Neural crest cell (in vitro differentiated cells): Measurements from ENCODE around the gene DPM2. TPM values are rescaled to one million over a fixed set of nuclear protein-coding genes. Genes with fewer than 3 reads are reported as not detected.

Experiments
- DNase-seq: peaks from one replicate; pipeline ENCODE4 v3.0.0; 2021; ENCODE audit warnings: low read depth, mixed read lengths, low spot score
- H3K27ac Mint-ChIP-seq: one replicate; pipeline ENCODE4 v1.8.0; 2021; ENCODE audit warnings: mild to moderate bottlenecking, mixed read lengths; ENCODE audit not compliant: unreplicated experiment
- H3K27me3 Mint-ChIP-seq: 2 replicates; pipeline ENCODE4 v1.8.0; 2021; ENCODE audit warnings: low read depth, mild to moderate bottlenecking, mixed read lengths
- H3K36me3 Mint-ChIP-seq: 2 replicates; pipeline ENCODE4 v1.8.0; 2021; ENCODE audit warnings: low read depth, mild to moderate bottlenecking, mixed read lengths
- H3K4me1 Mint-ChIP-seq: 2 replicates; pipeline ENCODE4 v1.8.0; 2021; ENCODE audit warnings: mixed read lengths
- H3K4me3 Mint-ChIP-seq: one replicate; pipeline ENCODE4 v1.8.0; 2021; ENCODE audit warnings: mild to moderate bottlenecking, mixed read lengths
- H3K9me3 Mint-ChIP-seq: 2 replicates; pipeline ENCODE4 v1.8.0; 2021; ENCODE audit warnings: mixed read lengths
- total RNA-seq: library from RNA; stranded (reverse); gene quantifications from 2 replicates; pipeline ENCODE4 v1.2.1, GENCODE V29; 2021
- TF ChIP-seq, protein P1 (sequence below): fragments of 200-600 bp; sonication (generic); conservative IDR thresholded peaks from 2 replicates; pipeline ENCODE4 v1.5.0; 2021; ENCODE audit warnings: antibody characterized with exemption, mild to moderate bottlenecking

DPM2 gene
- total RNA-seq, 1 donor from 2014 or later = 52.2 TPM

DNA sequence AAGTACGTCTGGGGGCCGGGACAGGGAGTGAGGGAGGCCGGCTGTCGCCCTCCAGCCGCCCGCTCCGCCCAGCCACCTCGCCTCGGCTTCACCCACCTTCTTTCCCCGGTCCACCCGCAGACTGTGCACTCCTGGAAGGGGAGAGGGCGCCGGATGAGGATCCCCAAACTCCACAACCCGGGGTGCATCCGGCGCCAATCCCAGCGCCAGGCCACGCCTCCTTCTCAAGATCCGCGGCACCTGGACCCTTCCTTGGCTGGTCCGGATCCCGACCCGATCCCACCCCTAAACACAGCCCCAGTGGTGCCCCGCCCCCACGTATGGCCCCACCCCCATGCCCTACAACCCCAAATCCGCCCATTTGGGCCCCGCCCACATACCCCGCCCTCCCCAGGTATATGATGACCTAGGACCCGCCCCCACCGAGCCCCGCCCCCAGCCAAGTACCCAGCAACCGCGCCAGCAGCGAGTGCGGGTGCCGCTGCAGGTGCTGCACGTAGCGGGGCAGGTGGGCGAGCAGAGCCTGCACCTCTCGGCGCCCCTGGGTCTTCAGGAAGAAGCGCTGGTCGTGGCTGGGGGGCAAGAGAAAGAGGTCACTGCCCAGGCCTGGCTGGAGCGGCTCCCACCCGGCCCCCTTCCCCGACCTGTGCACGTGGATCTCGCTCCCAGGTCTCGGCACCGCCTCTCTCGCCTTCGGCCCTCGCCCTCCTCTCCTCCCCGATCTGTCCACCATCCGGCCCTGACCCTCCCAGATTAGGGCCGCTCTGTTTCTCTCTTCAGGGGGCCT, 10.3 kb downstream of the DPM2 start:
- TF ChIP-seq, protein P1, sequence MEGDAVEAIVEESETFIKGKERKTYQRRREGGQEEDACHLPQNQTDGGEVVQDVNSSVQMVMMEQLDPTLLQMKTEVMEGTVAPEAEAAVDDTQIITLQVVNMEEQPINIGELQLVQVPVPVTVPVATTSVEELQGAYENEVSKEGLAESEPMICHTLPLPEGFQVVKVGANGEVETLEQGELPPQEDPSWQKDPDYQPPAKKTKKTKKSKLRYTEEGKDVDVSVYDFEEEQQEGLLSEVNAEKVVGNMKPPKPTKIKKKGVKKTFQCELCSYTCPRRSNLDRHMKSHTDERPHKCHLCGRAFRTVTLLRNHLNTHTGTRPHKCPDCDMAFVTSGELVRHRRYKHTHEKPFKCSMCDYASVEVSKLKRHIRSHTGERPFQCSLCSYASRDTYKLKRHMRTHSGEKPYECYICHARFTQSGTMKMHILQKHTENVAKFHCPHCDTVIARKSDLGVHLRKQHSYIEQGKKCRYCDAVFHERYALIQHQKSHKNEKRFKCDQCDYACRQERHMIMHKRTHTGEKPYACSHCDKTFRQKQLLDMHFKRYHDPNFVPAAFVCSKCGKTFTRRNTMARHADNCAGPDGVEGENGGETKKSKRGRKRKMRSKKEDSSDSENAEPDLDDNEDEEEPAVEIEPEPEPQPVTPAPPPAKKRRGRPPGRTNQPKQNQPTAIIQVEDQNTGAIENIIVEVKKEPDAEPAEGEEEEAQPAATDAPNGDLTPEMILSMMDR = no peak
- Mint-ChIP-seq H3K4me3 (no peak overlapping the region), H3K4me1 (peaks cover 19% of the 10 kb centered on the region), H3K36me3 (no peaks in the 10 kb centered on the region), H3K27ac (no peak overlapping the region), H3K9me3 (no peaks in the 10 kb centered on the region), H3K27me3 (peaks cover 84% of the 10 kb centered on the region)
- DNase-seq = no peak

DNA sequence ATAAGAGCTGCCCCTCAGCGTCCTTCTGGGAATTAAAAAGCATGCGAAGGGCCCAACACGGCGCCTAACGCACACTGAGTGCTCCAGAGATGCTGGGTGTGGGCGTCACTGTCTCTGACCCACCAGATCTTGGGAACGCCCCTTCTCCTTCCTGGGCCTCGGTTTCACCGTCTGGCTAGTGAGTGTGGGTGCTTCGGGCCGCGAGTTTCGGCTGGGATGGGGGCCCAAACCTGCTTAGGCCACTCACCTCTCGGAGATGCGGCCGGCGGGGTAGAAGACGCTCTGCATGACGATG, 10.8 kb downstream of the DPM2 start:
- H3K4me3 Mint-ChIP-seq = peak overlapping the region; percentile 23
- TF ChIP-seq, protein P1 = no peak
- H3K9me3 Mint-ChIP-seq = no peaks in the 10 kb centered on the region
- H3K27me3 Mint-ChIP-seq = peaks cover 89% of the 10 kb centered on the region
- DNase-seq = no peak
- no peak overlapping the region for H3K27ac Mint-ChIP-seq
- peaks cover 19% of the 10 kb centered on the region for H3K4me1 Mint-ChIP-seq
- no peaks in the 10 kb centered on the region for H3K36me3 Mint-ChIP-seq

DNA sequence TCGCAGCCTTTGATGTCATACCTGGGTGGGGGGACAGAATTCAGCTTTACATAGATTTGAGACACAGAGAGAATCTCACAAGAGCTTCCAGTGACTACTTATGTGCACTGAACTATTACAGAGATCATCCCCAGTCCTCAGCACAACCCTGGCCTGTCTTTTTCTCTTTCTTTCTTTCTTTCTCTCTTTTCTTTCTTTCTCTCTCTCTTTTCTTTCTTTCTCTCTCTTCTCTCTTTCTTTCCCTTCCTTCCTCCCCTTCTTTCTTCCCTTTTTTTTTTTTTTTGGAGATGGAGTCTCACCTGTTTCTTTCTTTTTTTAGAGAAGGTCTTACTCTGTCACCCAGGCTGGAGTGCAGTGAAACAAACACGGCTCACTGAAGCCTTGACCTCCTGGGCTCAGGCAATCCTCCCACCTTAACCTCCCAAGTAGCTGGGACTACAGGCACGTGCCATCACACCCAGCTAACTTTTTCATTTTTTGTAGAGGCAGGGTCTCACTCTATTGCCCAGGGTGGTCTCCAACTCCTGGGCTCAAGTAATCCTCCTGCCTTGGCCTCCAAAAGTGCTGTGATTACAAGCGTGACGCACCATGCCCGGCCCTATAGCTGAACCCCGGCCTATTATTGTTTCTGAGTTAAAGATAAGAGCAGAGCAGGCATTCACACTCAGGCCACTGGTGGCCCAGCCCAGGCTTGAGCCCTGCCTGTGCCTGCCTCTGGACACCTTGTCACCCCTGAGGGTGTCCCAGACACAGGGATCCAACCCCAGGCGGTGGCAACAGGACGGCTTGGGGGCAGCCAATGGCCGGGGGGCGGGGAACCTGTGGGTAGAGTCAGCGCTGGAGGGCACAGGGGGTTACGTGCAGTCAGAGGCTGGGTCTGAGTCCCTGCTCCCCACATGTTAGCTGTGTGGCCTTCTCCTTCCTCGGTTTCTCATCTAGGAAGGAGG, 11.4 kb downstream of the DPM2 start:
- no peaks in the 10 kb centered on the region for H3K9me3 Mint-ChIP-seq
- no peaks in the 10 kb centered on the region for H3K36me3 Mint-ChIP-seq
- peak overlapping the region; percentile 23 for H3K4me3 Mint-ChIP-seq
- no peak for DNase-seq
- TF ChIP-seq, protein P1 = no peak
- H3K27ac Mint-ChIP-seq = no peak overlapping the region
- H3K27me3 Mint-ChIP-seq = peaks cover 88% of the 10 kb centered on the region
- H3K4me1 Mint-ChIP-seq = peaks cover 13% of the 10 kb centered on the region

DNA sequence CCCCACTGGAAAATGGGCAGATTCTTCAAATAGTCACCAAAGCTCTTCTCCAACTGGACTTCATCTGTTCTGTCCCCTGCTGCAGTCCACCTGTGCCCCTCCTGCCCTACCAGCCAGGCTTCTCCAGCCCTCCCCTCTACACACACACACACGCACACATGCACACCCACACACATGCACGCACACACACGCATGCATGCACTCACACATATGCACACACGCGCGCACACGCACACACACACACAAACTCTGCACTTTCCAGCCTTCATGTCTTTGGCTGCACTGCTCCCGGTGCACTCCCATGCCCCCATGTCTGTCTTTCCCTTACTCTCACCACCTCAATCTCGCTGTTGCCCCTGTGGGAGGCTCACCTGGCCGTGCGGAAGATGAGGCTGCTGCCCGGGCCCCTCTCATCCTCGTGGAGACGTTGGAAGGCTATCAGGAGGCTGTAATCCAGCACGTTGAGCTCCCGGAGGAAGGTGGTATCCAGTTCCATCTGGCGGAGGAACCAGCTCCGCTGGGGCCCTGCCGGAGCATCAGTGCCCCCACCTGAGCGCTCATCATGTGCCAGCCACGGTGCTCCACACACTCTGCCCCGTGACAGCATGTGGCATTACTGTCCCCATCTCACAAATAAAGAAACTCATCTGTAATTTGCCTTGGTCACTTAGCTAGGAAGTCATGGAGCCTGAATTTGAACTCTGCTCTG, 12.8 kb downstream of the DPM2 start:
- no peak overlapping the region for H3K27ac Mint-ChIP-seq
- no peak overlapping the region for H3K4me3 Mint-ChIP-seq
- peaks cover 5% of the 10 kb centered on the region for H3K4me1 Mint-ChIP-seq

DNA sequence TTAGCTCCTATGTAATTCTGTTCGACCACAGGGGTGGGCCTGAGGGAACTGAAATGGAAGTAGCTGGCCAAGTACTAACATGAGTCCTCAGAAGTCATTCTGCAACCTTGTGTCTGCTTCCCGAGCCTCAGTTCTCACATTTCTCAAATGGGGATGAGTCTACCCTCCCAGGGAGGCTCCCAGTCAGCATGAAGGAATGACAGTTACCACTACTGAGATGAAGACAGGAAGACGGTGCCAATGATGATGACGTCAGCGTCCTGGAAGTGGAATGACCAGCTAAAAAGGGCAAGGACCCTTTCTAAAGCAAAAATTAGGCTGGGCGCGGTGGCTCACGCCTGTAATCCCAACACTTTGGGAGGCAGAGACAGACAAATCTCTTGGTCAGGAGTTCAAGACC, 13.9 kb downstream of the DPM2 start:
- H3K4me1 Mint-ChIP-seq = peaks cover 4% of the 10 kb centered on the region
- no peaks in the 10 kb centered on the region for H3K36me3 Mint-ChIP-seq
- TF ChIP-seq, protein P1 = no peak
- DNase-seq = no peak
- H3K27me3 Mint-ChIP-seq = peaks cover 71% of the 10 kb centered on the region
- no peak overlapping the region for H3K27ac Mint-ChIP-seq
- H3K4me3 Mint-ChIP-seq = peak overlapping the region; percentile 47
- H3K9me3 Mint-ChIP-seq = no peaks in the 10 kb centered on the region

More for the DNA sequence above, 12.8 kb downstream of the DPM2 start:
- DNase-seq = no peak
- H3K9me3 Mint-ChIP-seq = no peaks in the 10 kb centered on the region
- TF ChIP-seq, protein P1 = no peak
- H3K27me3 Mint-ChIP-seq = peaks cover 80% of the 10 kb centered on the region
- no peaks in the 10 kb centered on the region for H3K36me3 Mint-ChIP-seq
